Skeletal muscle cell (primary cell): Measurements from ENCODE around the gene HSD17B11.
"Not testable (repeated sequence)": the region's sequence is repeated elsewhere in the genome, so short reads cannot be mapped to it uniquely, and the experiment has no call there.

Source experiments
- DNase-seq: peaks from one replicate; pipeline ENCODE4 v3.0.0-alpha.2; 2010; ENCODE audit warnings: low read depth
- H3K4me3 ChIP-seq: 2 replicates; pipeline ENCODE4 v1.5.1; 2011; ENCODE audit warnings: low read depth, mild to moderate bottlenecking, control low read depth, low read length, moderate library complexity

The HSD17B11 gene

DNA sequence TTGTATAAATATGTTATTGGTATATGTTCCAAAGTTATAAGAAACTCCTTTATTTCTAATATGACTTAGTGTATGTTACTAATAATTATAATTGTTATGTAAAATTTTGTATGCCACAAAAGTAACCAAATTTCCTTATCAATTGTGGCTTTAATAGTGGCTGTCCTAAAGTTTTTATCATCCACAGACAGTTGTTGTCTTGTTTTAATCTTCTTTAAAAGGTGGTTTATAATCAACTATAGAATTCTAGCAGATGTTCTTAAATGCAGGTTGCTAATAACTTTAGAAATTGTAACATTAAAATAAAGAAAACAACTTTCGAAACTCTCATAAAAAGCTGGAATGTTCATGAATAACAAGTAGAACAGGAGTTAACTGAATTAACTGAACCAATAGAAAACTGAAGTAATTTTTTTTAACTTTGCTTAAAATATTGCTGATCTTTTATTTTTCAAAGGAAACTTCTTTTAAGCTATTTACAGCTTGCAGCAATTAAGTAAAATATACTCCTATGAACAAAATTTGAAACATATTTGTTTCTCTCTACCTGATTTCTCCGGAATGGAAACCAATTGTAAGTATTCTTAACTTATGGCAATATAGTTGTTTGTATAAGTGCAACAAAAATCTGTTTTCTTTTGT lies 24.3 kb downstream of the HSD17B11 start:
- no peak for DNase-seq
- no peak overlapping the region for H3K4me3 ChIP-seq

DNA sequence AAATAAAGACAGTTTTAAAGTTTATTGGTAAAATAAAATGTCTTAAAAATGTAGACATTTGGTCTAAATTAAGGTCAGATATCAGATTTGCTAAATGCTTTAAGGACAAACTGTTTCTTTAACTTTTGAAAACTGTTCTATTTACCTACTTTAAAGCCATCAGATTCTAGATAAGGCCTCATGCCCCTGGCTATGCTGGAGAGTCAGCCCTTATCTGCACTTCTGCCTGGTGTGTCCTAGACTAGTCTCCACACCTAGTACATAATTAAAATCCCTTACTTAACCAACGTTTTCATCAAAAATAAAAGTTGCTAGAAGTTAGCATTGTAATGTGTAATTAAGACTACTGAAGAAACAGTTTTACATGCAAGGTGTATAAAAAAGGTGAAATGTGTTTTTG lies 25.6 kb downstream of the HSD17B11 start:
- no peak for DNase-seq
- H3K4me3 ChIP-seq: no peak overlapping the region

DNA sequence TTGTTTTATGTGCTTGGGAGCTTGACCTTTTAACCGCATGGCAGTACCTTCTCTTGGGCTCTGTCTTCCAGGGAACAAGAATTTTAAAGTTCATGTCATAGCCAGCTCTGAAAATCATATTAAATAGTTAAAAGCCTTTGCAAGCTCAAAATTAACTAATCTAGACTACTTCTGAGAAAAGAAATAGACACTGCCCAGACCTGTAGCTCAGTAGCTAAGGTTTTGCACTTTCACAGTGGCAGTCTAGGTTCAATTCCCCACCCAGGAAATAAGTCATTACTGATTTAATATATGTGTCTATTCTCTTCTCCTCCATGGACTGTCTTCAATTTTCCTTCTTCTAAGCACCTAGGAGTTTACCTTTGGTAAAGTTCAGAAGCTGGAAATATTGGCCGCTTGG lies 27.4 kb downstream of the HSD17B11 start:
- no peak for DNase-seq
- H3K4me3 ChIP-seq: no peak overlapping the region

DNA sequence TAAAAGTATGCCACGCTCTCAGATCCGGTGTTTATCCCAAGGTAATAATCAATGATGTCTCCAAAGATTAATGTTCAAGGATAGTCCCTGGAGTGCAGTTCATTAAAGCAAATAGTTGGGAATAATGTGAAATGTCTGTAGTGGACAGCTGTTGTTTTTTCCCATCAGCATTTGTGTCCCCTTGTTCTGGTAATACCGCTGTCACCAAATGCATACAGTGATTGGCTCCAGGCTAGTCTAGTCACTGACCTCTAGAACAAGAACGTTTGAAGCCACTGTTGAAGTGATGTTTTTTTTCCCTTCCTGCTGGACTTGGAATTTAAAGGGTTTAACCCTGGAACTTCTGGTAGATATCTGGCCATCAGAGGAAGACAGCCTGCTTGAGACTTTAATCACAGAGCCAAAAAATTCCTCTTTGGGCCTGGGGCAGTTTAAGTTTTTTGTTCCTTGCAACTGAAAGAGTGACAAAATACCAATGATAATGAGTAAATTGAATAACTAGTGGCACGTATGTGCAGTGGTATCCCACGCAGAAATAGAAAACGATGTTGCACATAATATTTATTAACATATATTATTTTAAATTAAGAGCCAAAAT lies 30.6 kb downstream of the HSD17B11 start:
- no peak overlapping the region for H3K4me3 ChIP-seq
- no peak for DNase-seq

DNA sequence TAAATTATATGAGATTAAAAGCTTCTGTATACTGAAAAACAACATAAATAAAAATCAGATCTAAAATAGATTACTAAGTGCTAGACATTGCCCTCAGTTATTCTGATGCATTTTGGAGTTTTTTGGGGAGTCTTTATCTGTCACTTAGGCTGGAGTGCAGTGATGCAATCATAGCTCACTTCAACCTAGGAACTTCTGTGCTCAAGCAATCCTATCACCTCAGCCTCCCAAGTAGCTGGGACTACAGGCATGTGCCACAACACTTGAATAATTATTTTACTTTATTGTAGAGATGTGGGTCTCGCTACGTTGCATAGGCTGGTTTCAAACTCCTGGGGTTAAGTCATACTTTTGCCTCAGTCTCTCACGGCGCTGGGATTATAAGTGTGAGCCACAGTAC lies 31.7 kb downstream of the HSD17B11 start:
- H3K4me3 ChIP-seq: no peak overlapping the region
- DNase-seq: no peak

DNA sequence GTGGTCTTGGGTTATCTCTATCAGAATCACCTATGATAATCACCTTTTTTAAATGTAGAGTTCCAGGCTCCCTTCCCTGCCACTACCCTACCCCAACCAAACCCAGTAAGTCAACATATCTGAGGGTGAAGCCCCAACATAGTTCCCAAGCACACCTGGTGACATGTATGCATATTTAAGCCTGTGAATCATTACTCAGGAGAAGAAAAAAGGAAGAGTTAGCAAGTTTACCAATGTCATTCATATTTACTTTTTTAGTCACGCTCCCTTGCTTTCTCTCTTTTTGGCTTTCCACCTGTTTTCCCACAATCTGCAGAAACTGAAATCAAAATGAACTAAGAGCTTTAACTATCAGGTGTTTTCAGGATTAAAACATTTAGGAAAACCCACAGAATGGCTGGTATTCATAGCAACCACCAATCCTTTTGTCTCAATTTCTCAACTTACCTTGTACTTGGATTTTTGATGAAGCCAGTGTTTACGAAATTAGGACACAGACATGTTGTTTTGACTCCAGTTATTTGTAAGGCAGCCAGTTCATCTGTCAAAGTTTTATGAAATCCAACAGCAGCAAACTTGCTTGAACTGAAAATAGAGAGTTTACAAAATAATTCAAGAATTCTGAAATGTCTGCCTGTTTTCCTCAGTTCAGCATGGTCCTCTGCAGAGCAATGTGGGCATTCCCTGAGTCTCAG lies 34.0 kb downstream of the HSD17B11 start:
- DNase-seq: no peak
- H3K4me3 ChIP-seq: no peak overlapping the region

DNA sequence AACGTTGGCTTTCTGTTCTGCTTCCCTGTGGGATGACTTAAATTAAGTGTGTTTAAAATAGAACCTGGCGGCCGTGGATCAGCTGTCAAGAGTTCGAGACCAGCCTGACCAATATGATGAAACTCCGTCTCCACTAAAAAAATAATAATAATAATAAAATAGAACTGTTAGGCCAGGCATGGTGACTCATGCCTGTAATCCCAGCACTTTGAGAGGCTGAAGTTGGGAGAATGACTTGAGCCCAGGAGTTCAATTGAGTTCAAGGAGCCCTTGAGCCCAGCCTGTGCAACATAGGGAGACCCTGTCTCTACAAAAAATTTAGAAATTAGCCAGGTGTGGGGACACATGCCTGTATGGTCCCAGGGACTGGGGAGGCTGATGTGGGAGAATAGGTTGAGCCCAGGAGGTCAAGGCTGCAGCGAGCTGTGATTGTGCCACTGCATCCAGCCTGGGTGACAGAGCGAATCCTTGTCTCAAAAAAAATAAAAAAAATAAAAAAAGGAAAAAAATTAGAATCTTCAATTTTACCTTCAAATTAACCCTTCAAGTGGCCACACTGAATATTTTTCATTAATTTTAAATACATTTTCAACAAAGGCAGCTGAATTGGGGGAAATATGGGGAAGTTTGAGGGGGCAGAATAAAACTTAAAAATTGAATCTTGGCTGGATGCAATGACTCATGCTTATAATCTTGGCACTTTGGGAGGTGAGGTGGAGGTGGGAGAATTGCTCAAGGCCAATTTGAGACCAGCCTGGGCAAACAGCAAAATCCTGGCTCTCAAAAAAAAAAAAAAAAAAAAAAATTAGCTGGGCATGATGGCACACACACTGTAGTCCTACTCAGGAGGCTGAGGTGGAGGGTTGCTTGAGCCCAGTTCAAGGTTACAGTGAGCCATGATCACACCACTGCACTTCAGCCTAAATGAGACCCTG lies 36.6 kb downstream of the HSD17B11 start:
- no peak overlapping the region for H3K4me3 ChIP-seq
- no peak for DNase-seq

DNA sequence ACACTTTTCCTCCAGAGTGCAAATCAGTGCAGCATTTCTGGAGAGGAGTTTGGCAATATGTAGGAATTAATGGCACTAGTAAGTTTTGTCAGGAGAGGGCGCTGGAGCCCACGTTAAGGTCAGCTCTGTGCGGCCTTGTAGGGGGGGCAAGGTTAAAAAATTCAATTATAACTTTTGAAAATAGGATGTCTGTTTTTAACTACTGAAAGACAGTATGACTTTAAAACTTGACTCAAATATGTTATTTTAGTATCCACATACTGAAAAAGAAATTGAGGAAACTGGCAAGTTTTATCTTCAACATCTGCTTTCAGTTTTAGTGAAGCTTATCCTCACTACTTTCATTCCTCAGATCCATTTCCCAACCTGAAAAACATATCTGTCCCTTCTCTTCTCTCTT lies 37.4 kb downstream of the HSD17B11 start:
- no peak overlapping the region for H3K4me3 ChIP-seq
- DNase-seq: no peak

DNA sequence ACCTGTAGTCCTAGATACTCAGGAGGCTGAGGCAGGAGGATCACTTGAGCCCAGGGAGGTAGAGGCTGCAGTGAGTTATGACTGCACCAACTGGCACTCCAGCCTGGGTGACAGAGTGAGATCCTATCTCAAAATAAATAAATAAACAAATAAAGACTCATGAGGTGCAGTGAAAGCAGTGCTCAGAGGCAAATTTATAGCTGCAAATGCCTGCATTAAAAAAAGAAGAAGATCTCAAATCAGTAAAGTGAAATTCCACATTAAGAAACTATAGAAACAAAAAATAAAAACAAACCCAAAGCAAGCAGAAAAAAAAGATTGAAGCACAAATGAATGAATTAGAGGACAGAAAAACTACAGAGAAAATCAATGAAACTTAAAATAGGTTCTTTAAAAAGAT lies 45.8 kb downstream of the HSD17B11 start:
- DNase-seq: no peak
- no peak overlapping the region for H3K4me3 ChIP-seq

DNA sequence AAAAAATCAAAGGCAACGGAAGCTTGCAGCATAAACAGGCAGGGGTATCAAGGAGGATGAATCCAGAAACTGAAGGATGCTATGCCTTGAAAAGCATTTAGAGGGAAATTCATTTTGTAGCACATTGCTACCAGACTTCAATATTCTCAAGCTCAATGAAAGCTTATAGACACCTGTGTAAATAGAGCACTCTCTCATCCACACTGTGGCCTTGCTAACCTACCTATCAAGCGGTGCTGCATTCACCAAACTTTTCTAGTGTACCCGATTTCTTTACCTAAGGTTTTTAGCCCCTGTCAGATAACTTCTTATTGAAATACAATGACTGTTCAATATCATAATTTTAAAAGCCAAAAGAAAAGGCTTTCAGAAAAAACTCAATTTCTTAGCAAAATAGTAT lies 48.1 kb downstream of the HSD17B11 start:
- no peak overlapping the region for H3K4me3 ChIP-seq
- DNase-seq: no peak

DNA sequence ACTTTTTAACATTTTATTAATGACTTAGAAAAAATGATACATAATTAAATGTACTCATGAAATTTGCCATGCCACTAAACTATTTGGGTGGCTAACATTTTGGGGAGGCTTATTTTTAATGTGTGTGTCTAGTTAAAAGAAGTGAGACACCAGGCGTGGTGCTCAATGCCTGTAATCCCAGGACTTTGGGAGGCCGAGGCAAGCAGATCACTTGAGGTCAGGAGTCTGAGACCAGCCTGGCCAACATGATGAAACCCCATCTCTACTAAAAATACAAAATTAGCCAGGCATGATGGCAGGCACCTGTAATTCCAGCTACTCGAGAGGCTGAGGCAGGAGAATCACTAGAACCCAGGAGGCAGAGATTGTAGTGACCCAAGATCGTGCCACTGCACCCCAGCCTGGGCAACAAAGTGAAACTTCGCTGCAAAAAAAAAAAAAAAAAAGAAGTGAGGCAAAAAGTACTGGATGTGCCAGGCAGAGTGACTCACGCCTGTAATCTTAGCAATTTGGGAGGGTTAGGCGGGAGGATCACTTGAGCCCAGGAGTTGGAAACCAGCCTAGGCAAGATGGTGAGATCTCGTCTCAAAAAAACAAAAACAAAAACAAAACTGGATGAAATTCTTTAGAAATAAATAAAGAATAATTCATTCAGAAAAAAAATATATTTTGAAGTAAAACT lies 48.9 kb downstream of the HSD17B11 start:
- H3K4me3 ChIP-seq, DNase-seq: not testable (repeated sequence)

DNA sequence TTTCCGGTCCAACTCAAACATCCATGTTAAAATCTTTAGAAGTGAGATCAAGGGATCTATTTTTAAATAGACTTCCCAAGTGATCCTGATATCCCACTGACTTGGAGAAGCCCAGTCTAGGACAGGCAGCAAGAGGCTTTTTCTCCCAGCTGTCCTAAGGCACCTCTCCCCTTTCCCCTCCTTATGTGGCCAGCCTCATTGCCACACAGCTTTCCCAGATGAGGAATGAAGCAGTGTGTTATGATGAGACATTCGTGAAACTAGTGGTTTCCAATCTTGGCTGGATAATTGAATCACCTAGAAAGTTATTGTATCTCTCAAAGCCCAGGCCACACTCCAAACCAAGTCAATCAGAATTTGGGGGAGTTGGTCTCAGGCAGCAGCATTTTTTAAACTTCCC lies 51.5 kb downstream of the HSD17B11 start:
- H3K4me3 ChIP-seq: no peak overlapping the region
- DNase-seq: no peak

DNA sequence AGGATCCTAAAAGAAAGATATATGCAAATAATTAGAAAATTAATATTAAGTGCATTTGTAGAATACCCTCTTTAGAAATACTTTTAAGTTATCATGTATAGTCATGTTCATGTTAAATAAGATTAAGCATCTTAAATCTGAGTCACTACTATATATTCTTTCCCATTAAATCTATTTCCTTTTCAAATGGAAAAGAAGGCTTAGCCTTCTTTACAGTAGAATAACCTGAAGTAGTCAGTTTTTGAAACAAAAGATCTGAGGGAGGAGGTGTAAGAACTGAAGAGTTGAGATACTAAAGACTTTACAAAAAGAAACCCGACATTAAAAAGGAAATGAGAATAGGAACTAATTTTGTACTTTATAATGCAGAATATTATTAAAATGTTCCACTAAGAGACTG lies 53.6 kb downstream of the HSD17B11 start:
- no peak for DNase-seq
- no peak overlapping the region for H3K4me3 ChIP-seq

DNA sequence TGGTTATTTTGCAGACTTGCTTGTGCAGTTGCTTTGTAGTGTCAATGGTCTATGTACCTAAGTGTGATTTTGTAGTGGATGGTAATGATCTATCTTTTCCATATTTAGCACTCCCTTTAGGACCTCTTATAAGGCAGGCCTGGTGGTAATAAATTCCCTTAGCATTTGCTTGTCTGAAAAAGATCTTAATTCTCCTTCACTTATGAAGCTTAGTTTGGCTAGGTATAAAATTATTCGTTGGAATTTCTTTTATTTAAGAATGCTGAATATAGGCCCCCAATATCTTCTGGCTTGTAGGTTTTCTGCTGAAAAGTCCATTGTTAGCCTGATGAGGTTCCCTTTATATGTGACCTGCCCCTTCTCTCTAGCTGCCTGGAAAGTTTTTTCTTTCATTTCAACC lies 57.7 kb downstream of the HSD17B11 start:
- DNase-seq: no peak
- no peak overlapping the region for H3K4me3 ChIP-seq

DNA sequence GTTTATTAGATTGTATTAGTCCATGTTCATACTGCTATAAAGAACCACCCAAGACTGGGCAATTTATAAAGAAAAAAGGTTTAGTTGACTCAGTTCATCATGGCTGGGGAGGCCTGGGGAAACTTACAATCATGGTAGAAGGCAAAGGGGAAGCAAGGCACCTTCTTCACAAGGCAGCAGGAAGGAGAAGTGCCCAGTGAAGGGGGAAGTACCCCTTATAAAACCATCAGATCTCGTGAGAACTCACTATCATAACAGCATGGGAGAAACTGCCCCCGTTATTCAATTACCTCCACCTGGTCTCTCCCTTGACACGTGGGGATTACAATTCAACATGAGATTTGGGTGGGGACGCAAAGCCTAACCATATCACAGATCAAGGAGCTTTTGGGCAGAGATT lies 60.2 kb downstream of the HSD17B11 start:
- DNase-seq: no peak
- H3K4me3 ChIP-seq: no peak overlapping the region

DNA sequence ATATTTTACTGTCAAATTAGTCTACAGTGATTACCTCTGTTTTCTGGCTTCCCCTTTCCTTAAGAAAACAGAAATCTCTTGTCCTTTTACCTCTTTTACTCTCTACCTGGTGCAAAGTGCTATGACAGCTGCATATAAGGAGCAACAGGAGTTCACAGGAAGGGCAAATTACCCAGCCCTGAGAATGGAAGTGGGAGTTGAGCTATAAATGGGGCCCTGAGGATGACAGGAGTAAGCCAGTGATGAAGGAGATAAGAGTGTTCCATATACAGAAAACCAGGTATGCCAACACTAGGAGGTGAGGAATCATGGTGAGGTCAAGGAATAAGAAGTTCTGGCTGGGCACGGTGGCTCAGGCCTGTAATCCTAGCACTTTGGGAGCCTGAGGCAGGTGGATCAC lies 63.9 kb downstream of the HSD17B11 start:
- DNase-seq: no peak
- H3K4me3 ChIP-seq: no peak overlapping the region

DNA sequence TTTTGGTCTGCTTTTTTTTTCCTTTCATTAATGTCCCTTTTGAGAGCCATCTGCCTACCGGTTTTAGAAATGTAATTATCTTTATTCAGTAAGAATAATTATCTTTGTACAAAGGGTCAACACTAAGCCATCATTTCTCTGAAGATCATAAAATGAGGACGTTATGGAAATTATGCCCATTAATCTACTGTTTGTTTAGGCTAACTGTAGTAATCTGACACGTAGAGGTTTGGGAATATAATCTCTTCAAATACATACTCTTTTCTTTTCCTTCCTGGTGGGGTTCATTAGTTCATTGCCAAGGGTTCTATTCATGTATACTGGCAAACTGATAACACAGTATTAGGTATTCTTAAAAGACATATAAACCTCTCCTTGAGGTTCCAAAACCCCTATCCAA lies 64.5 kb downstream of the HSD17B11 start:
- no peak overlapping the region for H3K4me3 ChIP-seq
- DNase-seq: no peak

DNA sequence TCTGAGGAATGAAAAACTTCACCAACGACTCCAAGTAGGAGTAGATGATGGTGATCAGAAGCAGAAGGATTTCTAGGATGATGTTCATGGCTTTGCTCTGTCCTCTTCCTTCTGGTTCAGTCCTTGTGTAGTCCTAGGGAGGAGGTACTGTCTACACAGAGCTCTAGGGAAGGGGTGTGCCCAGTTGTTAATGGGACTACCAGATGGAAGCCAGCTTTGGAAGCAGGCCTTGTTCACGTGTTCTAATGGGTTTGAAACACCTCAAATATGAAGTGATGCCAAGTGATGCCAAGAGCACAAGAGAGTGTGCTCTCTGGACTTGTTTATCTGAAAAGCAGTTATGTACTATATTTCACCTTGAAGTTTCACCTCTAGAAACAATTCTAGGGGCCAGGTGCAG lies 68.2 kb downstream of the HSD17B11 start, which contains the start of gene HSD17B13:
TSS of gene HSD17B13 (minus strand) at position 129 of the 400 bp plus-strand sequence. CDS start at position 88, 41 bp downstream.
- no peak for DNase-seq
- no peak within 1 kb of the TSS for H3K4me3 ChIP-seq

DNA sequence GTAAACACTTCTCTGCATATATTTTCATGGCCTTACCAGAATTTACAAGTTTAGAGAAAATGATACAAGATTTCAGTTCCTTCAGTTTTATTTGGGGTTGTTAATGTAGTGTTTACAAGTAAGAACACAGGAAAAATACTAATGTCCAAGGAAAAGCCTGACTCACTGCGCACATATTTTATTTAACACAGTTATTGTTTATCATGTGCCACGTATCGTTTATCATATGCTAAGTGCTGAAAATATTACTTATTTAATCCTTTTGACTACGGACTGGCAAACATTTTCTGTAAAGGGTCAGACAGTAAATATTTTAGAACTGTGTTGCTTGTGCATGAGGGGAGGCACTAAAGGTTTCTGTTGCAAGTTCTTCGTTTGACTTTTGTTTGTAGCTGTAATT lies 69.1 kb downstream of the HSD17B11 start:
- no peak overlapping the region for H3K4me3 ChIP-seq
- DNase-seq: no peak
